ENCODE data around the gene GLRX. TPM values are rescaled to one million over a fixed set of nuclear protein-coding genes. Genes with fewer than 3 reads are reported as not detected.

Gene GLRX
- total RNA-seq, 1 donor from 2014 or later: 139 TPM

GRCh38 chr5:95861221-95861863 is 38.8 kb upstream of the GLRX start:
- Histone ChIP-seq H3K4me3 (ENCODE audit: low read depth, low read length) (no peak overlapping the region), H3K27me3 (ENCODE audit: control insufficient read depth, insufficient read depth, low read length) (no peaks in the 10 kb centered on the region), H3K36me3 (ENCODE audit: control insufficient read depth, insufficient read depth, low read length) (no peaks in the 10 kb centered on the region)
- TF ChIP-seq CTCF (IDR thresholded peaks at IDR 0.05; ENCODE audit: insufficient read depth, low read length, poor library complexity, severe bottlenecking): no peak
- DNase-seq (ENCODE audit: low read depth): peak; percentile 79

- Histone ChIP-seq H3K27me3 (ENCODE audit: control insufficient read depth, insufficient read depth, low read length) (no peaks in the 10 kb centered on the region), H3K36me3 (ENCODE audit: control insufficient read depth, insufficient read depth, low read length) (no peaks in the 10 kb centered on the region), H3K4me3 (ENCODE audit: low read depth, low read length) (no peak overlapping the region)
- no peak for DNase-seq (ENCODE audit: low read depth)
- no peak for TF ChIP-seq CTCF (IDR thresholded peaks at IDR 0.05; ENCODE audit: insufficient read depth, low read length, poor library complexity, severe bottlenecking)
Observed at GRCh38 chr5:95859661-95860060, 37.1 kb upstream of the GLRX start.

GRCh38 chr5:95858661-95859595 is 36.4 kb upstream of the GLRX start:
- TF ChIP-seq CTCF (IDR thresholded peaks at IDR 0.05; ENCODE audit: insufficient read depth, low read length, poor library complexity, severe bottlenecking): peak; percentile 95
- peak overlapping the region; percentile 26 for H3K4me3 ChIP-seq (ENCODE audit: low read depth, low read length)
- no peaks in the 10 kb centered on the region for H3K36me3 ChIP-seq (ENCODE audit: control insufficient read depth, insufficient read depth, low read length)
- peak; percentile 91 for DNase-seq (ENCODE audit: low read depth)
- no peaks in the 10 kb centered on the region for H3K27me3 ChIP-seq (ENCODE audit: control insufficient read depth, insufficient read depth, low read length)

GRCh38 chr5:95858023-95858461 is 35.5 kb upstream of the GLRX start:
- TF ChIP-seq CTCF (IDR thresholded peaks at IDR 0.05; ENCODE audit: insufficient read depth, low read length, poor library complexity, severe bottlenecking): no peak
- no peak for DNase-seq (ENCODE audit: low read depth)
- no peaks in the 10 kb centered on the region for H3K36me3 ChIP-seq (ENCODE audit: control insufficient read depth, insufficient read depth, low read length)

GRCh38 chr5:95857185-95857945 is 34.8 kb upstream of the GLRX start:
- H3K27me3 ChIP-seq (ENCODE audit: control insufficient read depth, insufficient read depth, low read length): no peaks in the 10 kb centered on the region
- H3K4me3 ChIP-seq (ENCODE audit: low read depth, low read length): no peak overlapping the region
- H3K36me3 ChIP-seq (ENCODE audit: control insufficient read depth, insufficient read depth, low read length): no peaks in the 10 kb centered on the region
- no peak for TF ChIP-seq CTCF (IDR thresholded peaks at IDR 0.05; ENCODE audit: insufficient read depth, low read length, poor library complexity, severe bottlenecking)
- DNase-seq (ENCODE audit: low read depth): no peak

More at GRCh38 chr5:95858023-95858461, 35.5 kb upstream of the GLRX start:
- H3K27me3 ChIP-seq (ENCODE audit: control insufficient read depth, insufficient read depth, low read length): no peaks in the 10 kb centered on the region
- H3K4me3 ChIP-seq (ENCODE audit: low read depth, low read length): no peak overlapping the region

All from kidney epithelial cell (primary cell).